COLO668 (cell line): ENCODE results near the gene PDZK1IP1.
A peak's percentile ranks its signal among the peaks of the same experiment; 100 is the strongest.
"Not testable (repeated sequence)": the region's sequence is repeated elsewhere in the genome, so short reads cannot be mapped to it uniquely, and the experiment has no call there.

Source experiments
- DNase-seq: peaks from one replicate; lab custom pipeline; 2025; ENCODE audit not compliant: unreplicated experiment; lab: John Stamatoyannopoulos, UW

The PDZK1IP1 gene

DNA sequence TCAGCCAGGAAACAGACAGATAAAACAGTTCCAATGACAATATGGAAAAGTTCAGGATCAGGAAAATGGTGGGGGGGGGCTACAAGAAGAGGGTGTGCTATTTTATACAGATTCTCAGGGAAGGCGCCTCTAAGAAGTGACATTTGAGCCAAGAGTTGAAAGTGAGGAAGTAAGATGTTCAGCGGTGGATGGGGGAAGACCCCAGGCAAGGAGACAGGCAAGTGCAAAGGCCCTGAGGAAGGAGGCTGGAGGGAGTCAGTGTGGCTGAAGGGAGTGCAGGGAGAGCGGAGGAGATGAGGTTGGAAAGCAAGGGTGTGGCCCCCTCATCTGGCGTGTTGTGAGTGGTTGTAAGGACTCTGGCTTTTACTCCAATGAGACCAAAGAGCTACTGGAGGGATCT is 8.4 kb upstream of the PDZK1IP1 start:
- DNase-seq, result no peak

GRCh38 chr1:47196622-47197021 is 6.8 kb upstream of the PDZK1IP1 start:
- DNase-seq, result no peak

DNA sequence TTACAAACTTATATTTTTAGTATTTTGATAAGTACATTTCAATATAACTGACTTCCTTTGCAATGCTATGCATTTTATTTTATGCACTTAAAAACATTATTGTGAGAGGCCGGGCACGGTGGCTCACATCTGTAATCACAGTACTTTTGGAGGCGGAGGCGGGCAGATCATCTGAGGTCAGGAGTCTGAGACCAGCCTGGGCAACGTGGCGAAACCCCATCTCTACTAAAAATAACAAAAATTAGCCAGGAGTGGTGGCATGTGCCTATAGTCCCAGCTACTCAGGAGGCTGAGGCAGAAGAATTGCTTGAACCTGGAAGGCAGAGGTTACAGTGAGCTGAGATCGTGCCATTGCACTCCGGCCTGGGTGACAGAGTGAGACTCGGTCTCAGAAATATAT is 6.1 kb upstream of the PDZK1IP1 start:
- not testable (repeated sequence) for DNase-seq

DNA sequence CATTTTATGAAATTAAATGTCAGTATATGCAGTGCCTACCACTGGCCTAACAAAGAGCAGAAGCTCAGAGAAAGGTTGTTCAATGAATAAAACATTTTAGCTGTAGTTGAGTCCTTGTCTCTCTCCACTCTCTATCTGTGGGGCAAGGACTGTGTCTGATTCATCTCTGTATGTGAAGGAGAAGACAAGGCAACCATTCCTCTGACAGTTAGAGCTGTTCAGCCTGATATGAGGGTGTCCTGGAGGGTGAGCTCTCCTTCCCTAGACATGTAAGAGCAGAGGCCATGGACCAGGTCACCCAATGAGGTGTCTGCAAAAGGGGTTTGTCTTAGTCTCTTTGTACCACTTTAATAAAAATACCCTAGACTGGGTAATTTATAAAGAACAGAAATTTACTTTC is 4.5 kb upstream of the PDZK1IP1 start:
- DNase-seq, result no peak

- DNase-seq, result not testable (repeated sequence)
Measured at GRCh38 chr1:47193496-47193895, 3.7 kb upstream of the PDZK1IP1 start.

- peak; percentile 81 for DNase-seq
Measured at GRCh38 chr1:47192458-47193384, 2.9 kb upstream of the PDZK1IP1 start.

DNA sequence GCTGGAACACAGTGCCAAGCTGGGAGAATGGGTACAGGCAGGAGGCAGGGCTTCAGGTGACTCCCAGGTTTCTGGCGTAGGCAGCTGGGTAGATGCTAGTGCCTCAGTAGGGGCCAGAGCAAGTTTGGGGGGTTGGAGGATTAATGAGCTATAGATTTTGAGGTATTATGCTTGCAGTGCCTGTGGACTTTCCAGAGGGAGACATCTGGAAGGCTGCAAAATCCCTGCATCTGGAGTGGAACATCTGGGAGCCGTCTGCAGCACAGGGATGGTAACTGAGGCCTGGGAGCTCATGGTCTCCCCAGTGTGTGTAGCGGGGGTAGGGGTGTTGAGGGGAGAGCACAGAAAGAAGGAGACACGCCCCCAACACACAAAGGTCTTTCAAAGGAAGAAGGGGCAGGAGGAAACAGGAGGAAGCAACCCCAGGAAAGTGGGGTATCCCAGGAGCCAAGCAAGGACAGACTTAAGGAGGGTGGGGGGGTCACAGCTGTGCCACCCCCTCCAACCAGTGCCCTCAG is 2.2 kb upstream of the PDZK1IP1 start:
- no peak for DNase-seq

- DNase-seq, result no peak
Measured at GRCh38 chr1:47190857-47191256, 1.0 kb upstream of the PDZK1IP1 start.

- DNase-seq, result no peak
Measured at GRCh38 chr1:47190509-47190855, 646 bp upstream of the PDZK1IP1 start.

DNA sequence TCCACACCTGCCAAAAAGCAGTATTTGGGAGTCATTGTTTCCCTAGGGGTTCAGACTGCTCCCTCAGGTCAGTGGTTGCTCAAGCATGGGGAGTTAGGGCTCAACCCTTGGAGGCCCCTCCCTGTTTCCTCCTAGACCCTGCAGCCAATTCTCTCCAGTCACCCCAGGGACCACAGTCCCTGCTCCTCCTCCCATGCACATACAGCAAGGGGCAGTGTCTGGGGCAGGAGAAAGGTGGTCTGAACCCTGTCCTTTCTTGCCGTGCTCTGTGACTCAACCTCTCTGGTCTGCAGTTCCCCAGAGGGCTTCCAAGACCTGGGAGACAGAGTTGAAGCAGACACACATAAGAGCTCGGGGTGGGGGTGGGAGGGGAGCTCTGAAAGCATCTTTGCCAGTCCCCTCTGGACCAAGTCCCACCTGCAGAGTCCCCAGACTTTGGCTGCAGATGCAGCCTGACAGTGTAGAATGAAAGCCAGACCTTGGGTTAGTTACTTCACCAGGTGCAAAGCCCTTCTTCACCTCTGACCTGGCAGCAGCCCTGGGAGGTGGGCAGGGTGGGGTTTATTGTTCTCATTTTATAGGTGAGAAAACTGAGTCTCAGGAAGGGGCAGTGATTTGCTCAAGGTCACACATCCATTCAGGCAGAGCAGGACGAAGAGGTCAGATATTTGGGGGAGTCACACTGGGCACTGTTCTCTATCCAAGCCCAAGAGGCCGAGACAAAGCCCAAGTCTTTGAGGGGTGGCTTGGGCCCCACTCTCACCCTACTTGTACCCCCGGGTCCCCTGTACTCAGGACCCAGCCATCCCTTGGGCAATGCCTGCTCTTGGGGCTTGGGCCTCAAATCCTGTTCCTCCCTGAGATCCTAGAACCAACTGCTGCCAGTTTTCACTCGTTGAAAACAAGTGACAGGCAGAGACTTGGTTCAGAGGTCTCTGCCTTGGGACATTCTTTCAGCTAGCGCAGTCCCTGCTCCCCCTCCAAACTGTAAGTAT is 748 bp downstream of the PDZK1IP1 start:
- DNase-seq, result no peak

GRCh38 chr1:47187926-47188250 is 1.9 kb downstream of the PDZK1IP1 start:
- DNase-seq, result no peak

GRCh38 chr1:47187231-47187925 is 2.5 kb downstream of the PDZK1IP1 start:
- no peak for DNase-seq

- DNase-seq, result no peak
Measured at GRCh38 chr1:47186267-47187185, 3.3 kb downstream of the PDZK1IP1 start.

DNA sequence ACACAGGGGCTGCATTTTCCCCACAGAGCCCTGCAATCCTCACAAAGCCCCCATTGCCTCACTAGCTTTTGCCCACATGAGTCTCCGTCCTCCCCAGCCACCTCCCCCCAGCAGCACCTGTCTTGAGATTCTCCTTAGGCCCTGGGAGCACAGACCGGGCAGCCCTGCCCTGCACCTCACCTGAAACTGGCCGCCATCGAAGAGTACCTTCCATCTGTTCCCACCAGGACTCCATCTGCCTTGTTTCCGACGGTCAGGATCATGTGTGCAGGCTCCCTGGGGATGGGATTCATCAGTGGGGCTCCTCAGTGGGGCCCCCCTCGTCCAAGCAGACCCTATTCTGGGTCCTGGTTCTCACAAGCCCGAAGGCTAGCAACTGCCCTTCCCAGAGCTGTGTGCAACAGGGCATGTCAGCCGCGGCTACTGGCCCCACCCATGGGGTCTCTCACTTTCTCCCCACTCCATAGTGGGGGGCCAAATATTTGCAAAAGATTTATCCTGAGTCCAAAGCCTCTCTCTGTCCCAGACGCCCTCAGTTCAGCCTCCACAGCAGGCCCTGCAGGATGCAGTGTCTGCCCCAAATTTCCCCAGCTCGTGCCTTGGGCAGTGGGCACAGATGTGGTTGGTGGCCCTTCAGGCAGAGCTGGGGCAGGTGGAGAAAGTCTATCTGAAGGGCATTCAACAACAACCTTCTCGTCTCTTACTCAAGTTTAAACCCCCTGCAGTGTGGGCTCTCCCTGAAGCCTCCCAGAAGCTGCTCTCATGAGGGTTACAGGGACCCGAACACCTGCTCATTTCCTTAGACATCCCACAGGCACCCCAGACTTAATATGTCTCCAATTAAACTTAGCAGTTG is 4.8 kb downstream of the PDZK1IP1 start:
- no peak for DNase-seq

GRCh38 chr1:47184090-47184821 is 5.6 kb downstream of the PDZK1IP1 start:
- no peak for DNase-seq

GRCh38 chr1:47183308-47184089 is 6.3 kb downstream of the PDZK1IP1 start:
- DNase-seq, result no peak

GRCh38 chr1:47182676-47183235 is 7.1 kb downstream of the PDZK1IP1 start:
- DNase-seq, result no peak
